ENCODE data around the gene KRT33B.
"Not testable (repeated sequence)": the region's sequence is repeated elsewhere in the genome, so short reads cannot be mapped to it uniquely, and the experiment has no call there.

The KRT33B gene

GRCh38 chr17:41393294-41393693 lies 23.7 kb upstream of the KRT33B start:
- no peak for DNase-seq (ENCODE audit: low read depth)

- DNase-seq (ENCODE audit: low read depth) = no peak
These were observed 22.7 kb upstream of the KRT33B start for GRCh38 chr17:41392278-41392677.

- DNase-seq (ENCODE audit: low read depth) = no peak
These were observed 21.9 kb upstream of the KRT33B start for GRCh38 chr17:41391535-41391934.

- no peak for DNase-seq (ENCODE audit: low read depth)
These were observed 20.9 kb upstream of the KRT33B start for GRCh38 chr17:41390411-41390938.

GRCh38 chr17:41387670-41388069 lies 18.1 kb upstream of the KRT33B start:
- no peak for DNase-seq (ENCODE audit: low read depth)

- no peak for DNase-seq (ENCODE audit: low read depth)
These were observed 16.6 kb upstream of the KRT33B start for GRCh38 chr17:41386227-41386626.

- DNase-seq (ENCODE audit: low read depth) = no peak
These were observed 14.1 kb upstream of the KRT33B start for GRCh38 chr17:41383690-41384089.

- no peak for DNase-seq (ENCODE audit: low read depth)
These were observed 12.8 kb upstream of the KRT33B start for GRCh38 chr17:41382394-41382793.

- DNase-seq (ENCODE audit: low read depth) = not testable (repeated sequence)
These were observed 12.3 kb upstream of the KRT33B start, which contains the start of gene KRT34 for GRCh38 chr17:41381943-41382342. KRT34 (minus strand) TSS chr17:41382306; CDS start chr17:41382246, 60 bp downstream.

GRCh38 chr17:41380091-41380490 lies 10.5 kb upstream of the KRT33B start:
- DNase-seq (ENCODE audit: low read depth) = peak; percentile 89

- no peak for DNase-seq (ENCODE audit: low read depth)
These were observed 7.9 kb upstream of the KRT33B start for GRCh38 chr17:41377546-41377945.

- no peak for DNase-seq (ENCODE audit: low read depth)
These were observed 590 bp downstream of the KRT33B start for GRCh38 chr17:41369023-41369422.

GRCh38 chr17:41367426-41368075 lies 2.1 kb downstream of the KRT33B start:
- DNase-seq (ENCODE audit: low read depth) = peak; percentile 78

GRCh38 chr17:41366070-41366469 lies 3.5 kb downstream of the KRT33B start:
- no peak for DNase-seq (ENCODE audit: low read depth)

GRCh38 chr17:41363881-41364280 lies 5.7 kb downstream of the KRT33B start:
- DNase-seq (ENCODE audit: low read depth) = no peak

- DNase-seq (ENCODE audit: low read depth) = peak; percentile 77
These were observed 9.2 kb downstream of the KRT33B start for GRCh38 chr17:41360296-41360995.

- DNase-seq (ENCODE audit: low read depth) = no peak
These were observed 15.1 kb downstream of the KRT33B start for GRCh38 chr17:41354536-41354935.

- no peak for DNase-seq (ENCODE audit: low read depth)
These were observed 16.8 kb downstream of the KRT33B start for GRCh38 chr17:41352597-41353366.

- DNase-seq (ENCODE audit: low read depth) = no peak
These were observed 18.4 kb downstream of the KRT33B start for GRCh38 chr17:41351177-41351576.

GRCh38 chr17:41350381-41350878 lies 19.2 kb downstream of the KRT33B start, which contains the start of gene KRT33A:
KRT33A (minus strand) TSS chr17:41350828; CDS start chr17:41350767, 61 bp downstream.
- not testable (repeated sequence) for DNase-seq (ENCODE audit: low read depth)

- DNase-seq (ENCODE audit: low read depth) = no peak
These were observed 21.5 kb downstream of the KRT33B start for GRCh38 chr17:41347869-41348760.

Measured in HS-5 (cell line).